Measurements from ENCODE around the gene ASNS. TPM values are rescaled to one million over a fixed set of nuclear protein-coding genes. Genes with fewer than 3 reads are reported as not detected.
"Not testable (repeated sequence)": the region's sequence is repeated elsewhere in the genome, so short reads cannot be mapped to it uniquely, and the experiment has no call there.

Gene ASNS, protein sequence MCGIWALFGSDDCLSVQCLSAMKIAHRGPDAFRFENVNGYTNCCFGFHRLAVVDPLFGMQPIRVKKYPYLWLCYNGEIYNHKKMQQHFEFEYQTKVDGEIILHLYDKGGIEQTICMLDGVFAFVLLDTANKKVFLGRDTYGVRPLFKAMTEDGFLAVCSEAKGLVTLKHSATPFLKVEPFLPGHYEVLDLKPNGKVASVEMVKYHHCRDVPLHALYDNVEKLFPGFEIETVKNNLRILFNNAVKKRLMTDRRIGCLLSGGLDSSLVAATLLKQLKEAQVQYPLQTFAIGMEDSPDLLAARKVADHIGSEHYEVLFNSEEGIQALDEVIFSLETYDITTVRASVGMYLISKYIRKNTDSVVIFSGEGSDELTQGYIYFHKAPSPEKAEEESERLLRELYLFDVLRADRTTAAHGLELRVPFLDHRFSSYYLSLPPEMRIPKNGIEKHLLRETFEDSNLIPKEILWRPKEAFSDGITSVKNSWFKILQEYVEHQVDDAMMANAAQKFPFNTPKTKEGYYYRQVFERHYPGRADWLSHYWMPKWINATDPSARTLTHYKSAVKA
- 10 to 100 TPM in 2 of 4 donors, 1 to 10 TPM in 2; 5.9 to 13.0 (median 8.3) TPM for total RNA-seq

DNA sequence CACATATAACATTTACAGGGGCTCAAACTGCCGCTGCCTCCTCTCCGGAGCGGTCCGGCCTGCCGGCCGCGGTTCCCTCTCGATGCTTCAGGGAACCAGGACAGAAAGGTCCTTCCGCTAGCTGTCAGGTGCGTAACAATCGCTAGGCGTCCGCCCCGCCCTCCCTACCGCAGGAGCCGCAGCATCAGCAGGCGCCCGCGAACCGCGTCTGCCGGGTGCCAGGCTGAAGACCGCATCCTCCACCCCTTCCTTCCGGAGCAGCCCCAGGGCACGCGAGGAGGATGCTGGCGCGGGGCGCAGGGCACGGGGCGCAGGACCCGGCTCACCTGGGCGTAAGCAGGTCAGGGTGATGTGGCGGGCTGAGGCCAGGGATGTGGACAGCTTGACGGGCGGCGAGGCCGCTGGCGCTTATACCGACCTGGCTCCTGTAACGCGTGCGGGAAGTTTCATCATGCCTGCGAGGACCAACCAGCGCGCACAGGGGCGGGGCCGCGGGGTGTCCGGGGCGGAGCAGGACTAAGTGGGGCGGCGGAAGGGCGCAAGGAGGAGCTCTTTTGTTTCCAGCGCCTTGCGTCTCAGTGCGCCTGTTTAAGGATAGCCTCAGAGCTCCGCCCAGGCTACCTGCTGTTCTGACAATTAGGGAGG lies at the start of gene ASNS:
TSS of gene ASNS (minus strand) at position 384 of the 645 bp plus-strand sequence. CDS start 3,252 bp downstream, outside the sequence.
- intact Hi-C loops (cut with DNase I; ENCODE audit: low total_unique reads): loop anchor here (5.0 kb wide), 1 partner anchor 100 kb away; no protein-coding TSS in a partner anchor
- TF ChIP-seq, protein P1, sequence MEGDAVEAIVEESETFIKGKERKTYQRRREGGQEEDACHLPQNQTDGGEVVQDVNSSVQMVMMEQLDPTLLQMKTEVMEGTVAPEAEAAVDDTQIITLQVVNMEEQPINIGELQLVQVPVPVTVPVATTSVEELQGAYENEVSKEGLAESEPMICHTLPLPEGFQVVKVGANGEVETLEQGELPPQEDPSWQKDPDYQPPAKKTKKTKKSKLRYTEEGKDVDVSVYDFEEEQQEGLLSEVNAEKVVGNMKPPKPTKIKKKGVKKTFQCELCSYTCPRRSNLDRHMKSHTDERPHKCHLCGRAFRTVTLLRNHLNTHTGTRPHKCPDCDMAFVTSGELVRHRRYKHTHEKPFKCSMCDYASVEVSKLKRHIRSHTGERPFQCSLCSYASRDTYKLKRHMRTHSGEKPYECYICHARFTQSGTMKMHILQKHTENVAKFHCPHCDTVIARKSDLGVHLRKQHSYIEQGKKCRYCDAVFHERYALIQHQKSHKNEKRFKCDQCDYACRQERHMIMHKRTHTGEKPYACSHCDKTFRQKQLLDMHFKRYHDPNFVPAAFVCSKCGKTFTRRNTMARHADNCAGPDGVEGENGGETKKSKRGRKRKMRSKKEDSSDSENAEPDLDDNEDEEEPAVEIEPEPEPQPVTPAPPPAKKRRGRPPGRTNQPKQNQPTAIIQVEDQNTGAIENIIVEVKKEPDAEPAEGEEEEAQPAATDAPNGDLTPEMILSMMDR (IDR thresholded peaks at IDR 0.05): no peak
- no peak for TF ChIP-seq POLR2A (IDR thresholded peaks at IDR 0.05)
- DNase-seq (ENCODE audit: low spot score in 2 of 2): peak; percentile 83 to 97
- 0% methylated on average over 14 to 16 of the region's 58 CpGs for WGBS, 2 donors
- H3K4me3 ChIP-seq (ENCODE audit: low read depth, poor library complexity, severe bottlenecking): peak within 1 kb of the TSS; percentile 70

DNA sequence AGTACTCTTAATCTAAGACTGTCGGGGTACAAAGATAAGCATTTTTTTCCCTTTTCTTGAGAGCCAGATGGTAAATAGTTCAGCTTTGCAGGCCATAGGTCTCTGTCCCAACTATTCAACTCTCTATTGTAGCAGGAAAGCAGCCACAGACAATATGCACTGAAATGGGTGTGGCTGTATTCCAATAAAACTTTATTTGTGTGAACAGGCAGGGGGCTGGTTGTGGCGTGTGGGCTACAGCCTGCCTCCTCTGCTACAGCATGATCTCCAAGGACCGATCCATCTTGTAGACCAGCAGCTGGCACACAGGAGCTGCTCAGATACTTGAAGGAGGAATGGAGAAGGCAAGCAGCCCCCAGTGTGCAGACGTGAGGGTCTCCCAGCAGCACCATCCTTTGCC lies 49.0 kb upstream of the ASNS start:
- H3K4me3 ChIP-seq (ENCODE audit: low read depth, poor library complexity, severe bottlenecking); intact Hi-C loops (cut with DNase I; ENCODE audit: low total_unique reads); DNase-seq (ENCODE audit: low spot score in 2 of 2): not testable (repeated sequence)
- WGBS, 2 donors: 87 to 100% methylated on average over 3 to 4 of the region's 4 CpGs

DNA sequence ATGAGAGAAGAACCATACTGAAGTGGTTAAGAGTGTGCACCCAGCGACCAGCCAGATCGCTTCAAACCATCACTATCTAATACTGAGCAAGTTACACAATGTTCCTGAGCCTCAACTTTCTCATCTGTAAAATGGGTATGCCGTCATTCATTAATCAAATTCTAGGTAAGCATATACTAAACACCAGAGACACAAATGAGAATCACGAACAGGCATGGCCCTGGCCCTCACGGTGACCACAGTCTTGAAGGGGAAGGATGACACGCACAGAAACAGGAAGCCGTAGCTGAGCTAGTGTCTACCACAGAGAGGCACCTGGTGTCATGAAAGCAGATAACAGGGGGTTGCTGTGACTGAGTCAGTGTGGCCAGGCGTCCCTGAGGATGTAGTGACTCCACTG lies 43.1 kb upstream of the ASNS start:
- intact Hi-C loops (cut with DNase I; ENCODE audit: low total_unique reads); H3K4me3 ChIP-seq (ENCODE audit: low read depth, poor library complexity, severe bottlenecking); DNase-seq (ENCODE audit: low spot score in 2 of 2): not testable (repeated sequence)
- 83 to 89% methylated on average over 8 of the region's 8 CpGs for WGBS, 2 donors

DNA sequence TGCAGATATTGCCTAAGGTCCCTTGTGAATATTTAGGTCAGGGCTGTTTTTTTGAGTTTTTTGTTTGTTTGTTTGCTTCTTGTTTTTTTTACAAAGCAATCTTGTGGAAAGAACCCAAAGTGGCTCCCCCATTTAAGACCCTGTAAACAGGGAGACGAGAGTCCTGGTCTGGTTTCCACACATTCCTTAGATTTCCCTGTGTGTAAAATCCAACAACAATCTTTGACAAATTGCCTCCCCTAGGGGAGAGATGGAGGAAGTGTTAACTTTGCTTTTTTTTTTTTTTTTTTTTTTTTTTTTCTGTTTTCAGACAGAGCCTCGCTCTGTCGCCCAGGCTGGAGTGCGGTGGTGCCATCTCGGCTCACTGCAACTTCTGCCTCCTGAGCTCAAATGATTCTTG lies 40.1 kb upstream of the ASNS start:
- H3K4me3 ChIP-seq (ENCODE audit: low read depth, poor library complexity, severe bottlenecking); intact Hi-C loops (cut with DNase I; ENCODE audit: low total_unique reads); DNase-seq (ENCODE audit: low spot score in 2 of 2): not testable (repeated sequence)
- 73 to 85% methylated on average over 5 of the region's 5 CpGs for WGBS, 2 donors

DNA sequence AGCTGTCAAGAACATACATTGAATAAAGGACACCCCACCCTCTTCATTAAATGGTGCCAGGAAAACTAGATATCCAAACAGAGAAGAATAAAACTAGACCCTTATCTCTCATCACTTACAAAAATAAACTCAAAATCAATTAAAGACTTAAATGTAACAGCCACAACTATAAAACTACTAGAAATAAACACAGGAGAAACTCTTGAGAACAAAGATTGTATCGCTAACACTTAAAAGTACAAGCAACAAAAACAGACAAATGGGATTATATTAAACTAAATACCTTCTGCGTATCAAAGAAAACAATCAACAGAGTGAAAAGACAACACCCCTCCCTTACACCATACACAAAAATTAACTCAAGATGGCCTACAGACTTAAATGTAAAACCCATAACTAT lies 24.7 kb upstream of the ASNS start:
- H3K4me3 ChIP-seq (ENCODE audit: low read depth, poor library complexity, severe bottlenecking); DNase-seq (ENCODE audit: low spot score in 2 of 2); intact Hi-C loops (cut with DNase I; ENCODE audit: low total_unique reads): not testable (repeated sequence)
- WGBS, 2 donors: 89 to 91% methylated on average over 2 of the region's 2 CpGs

DNA sequence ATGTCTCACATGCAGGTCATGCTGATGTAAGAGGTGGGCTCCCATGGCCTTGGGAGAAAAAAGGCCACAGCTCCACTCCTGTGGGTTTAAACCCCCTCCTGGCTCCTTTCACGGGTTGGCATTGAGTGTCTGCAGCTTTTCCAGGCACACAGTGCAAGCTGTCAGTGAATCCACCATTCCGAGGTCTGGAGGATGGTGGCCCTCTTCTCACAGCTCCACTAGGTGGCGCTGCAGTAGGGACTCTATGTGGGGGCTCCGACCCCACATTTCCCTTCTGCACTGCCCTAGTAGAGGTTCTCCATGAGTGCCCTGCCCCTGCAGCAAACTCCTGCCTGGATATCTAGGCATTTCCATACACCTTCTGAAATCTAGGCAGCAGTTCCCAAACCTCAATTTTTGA lies 19.5 kb upstream of the ASNS start:
- intact Hi-C loops (cut with DNase I; ENCODE audit: low total_unique reads); H3K4me3 ChIP-seq (ENCODE audit: low read depth, poor library complexity, severe bottlenecking); DNase-seq (ENCODE audit: low spot score in 2 of 2): not testable (repeated sequence)
- 50 to 58% methylated on average over 4 of the region's 4 CpGs for WGBS, 2 donors

DNA sequence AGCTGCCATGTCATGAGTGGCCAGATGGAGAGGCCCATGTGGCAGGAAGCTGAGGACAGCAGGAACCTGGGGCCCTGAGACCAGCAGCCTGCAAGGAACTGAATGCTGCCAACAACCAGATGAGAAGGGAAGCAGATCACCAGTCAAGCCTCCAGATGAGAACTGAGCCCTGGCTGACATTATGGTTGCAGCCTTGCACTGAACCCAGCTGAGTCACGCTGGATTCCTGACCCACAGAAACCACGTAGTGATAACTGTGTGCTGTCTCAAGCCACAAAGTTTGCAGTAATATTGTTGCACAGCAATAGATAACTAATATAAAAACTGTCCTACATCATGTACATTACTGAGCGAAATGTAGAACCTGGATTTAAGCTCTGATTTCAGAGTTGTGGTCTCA lies 7.3 kb upstream of the ASNS start:
- intact Hi-C loops (cut with DNase I; ENCODE audit: low total_unique reads); DNase-seq (ENCODE audit: low spot score in 2 of 2); H3K4me3 ChIP-seq (ENCODE audit: low read depth, poor library complexity, severe bottlenecking): not testable (repeated sequence)
- WGBS, 2 donors: 89 to 95% methylated on average over 3 of the region's 3 CpGs

DNA sequence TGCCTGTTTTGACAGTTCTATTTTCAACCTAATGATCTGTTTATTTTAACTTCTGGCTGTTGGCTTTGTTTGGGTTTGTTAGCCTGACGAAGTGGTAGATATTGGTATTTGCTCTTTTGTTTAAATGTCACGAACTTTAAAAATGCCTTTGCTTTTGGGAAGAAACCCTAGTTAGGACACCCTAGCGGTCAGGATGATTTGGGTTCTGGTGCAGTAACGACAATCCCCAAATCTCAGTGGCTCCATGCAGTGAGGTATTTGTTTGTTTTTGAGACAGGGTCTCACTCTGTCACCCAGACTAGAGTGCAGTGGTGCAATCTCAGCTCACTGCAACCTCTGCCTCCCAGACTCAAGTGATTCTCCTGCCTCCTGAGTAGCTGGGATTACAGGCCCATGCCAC lies 2.7 kb upstream of the ASNS start:
- DNase-seq (ENCODE audit: low spot score in 2 of 2); H3K4me3 ChIP-seq (ENCODE audit: low read depth, poor library complexity, severe bottlenecking): not testable (repeated sequence)
- intact Hi-C loops (cut with DNase I; ENCODE audit: low total_unique reads): loop anchor here (5.0 kb wide), 1 partner anchor 97 kb away; no protein-coding TSS in a partner anchor
- 88 to 92% methylated on average over 4 of the region's 4 CpGs for WGBS, 2 donors

DNA sequence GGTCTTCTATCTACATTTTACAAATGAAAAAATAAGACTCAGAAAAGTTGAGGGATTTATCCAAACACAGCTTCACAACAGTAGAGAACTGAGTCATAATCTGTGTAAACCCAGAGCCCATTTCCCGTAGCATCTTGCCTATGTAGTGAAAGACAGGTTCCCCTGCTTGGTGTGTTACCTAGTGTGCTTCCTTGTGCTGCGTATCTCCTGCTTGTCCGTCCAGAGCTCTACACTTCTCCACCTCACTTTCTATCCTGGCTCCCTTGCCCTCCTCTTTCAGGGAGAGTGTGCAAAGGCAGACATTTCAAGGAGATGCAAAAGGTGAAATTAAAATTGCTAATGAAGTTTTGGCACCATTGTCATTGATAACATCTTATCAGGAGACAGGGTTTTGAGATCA lies 1.4 kb upstream of the ASNS start:
- H3K4me3 ChIP-seq (ENCODE audit: low read depth, poor library complexity, severe bottlenecking): no peak overlapping the region
- 76 to 85% methylated on average over 3 of the region's 3 CpGs for WGBS, 2 donors
- TF ChIP-seq POLR2A (IDR thresholded peaks at IDR 0.05): no peak
- TF ChIP-seq, protein P1 (IDR thresholded peaks at IDR 0.05): no peak
- DNase-seq (ENCODE audit: low spot score in 2 of 2): no peak
- intact Hi-C loops (cut with DNase I; ENCODE audit: low total_unique reads): loop anchor here (5.0 kb wide), 1 partner anchor 99 kb away; no protein-coding TSS in a partner anchor

All from lower leg skin (tissue), 4 donors.